HuH-7 (cell line): ENCODE measurements around the gene RITA1.

Experiments used
- DNase-seq: peaks from one replicate; pipeline ENCODE4 v3.0.0; 2011; ENCODE audit warnings: low spot score

The RITA1 gene

DNA sequence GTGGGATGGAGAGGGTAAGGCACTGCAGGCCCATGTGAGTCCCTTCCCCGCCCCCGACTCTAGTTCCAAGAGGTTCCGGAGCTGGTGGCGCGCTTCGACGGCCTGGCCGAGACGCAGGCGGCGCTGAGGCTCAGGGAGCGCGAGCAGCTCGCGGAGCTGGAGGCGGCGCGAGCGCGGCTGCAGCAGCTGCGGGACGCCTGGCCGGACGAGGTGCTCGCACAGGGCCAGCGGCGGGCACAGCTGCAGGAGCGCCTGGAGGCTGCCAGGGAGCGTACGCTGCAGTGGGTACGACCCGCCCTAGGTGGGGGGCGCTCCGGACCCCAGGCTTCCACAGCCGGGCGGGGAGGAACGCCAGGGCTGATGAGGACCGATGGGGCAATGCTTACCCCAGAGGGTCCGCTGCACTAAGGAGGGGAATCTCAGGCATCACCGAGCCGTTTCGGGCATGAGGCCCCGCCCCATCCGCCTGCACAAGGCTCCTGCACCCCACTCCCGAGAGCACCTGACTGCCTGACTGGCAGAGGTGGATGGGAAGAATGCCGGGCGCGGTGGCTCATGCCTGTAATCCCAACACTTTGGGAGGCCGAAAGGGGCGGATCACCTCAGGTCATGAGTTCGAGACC, 31.1 kb upstream of the RITA1 start:
- no peak for DNase-seq

- DNase-seq, result no peak
Measured at GRCh38 chr12:113155060-113155459, 30.5 kb upstream of the RITA1 start.

DNA sequence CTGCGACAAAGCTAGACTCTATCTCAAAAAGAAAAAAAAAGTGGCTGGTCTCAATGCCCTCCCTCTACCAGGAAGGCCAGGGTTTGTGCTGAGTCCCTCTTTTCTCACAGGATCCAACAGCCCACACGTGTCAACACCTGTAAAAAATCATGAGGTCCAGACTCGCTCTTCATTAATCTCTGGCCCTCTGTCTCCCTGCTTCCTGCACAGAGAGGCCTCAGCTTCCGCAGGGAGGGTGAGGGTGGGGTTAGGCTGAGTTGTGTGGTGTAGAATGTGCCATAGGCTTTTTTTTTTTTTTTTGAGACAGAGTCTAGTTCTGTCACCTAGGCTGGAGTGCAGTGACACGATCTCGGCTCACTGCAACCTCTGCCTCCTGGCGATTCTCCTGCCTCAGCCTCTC, 29.9 kb upstream of the RITA1 start:
- DNase-seq, result no peak

DNA sequence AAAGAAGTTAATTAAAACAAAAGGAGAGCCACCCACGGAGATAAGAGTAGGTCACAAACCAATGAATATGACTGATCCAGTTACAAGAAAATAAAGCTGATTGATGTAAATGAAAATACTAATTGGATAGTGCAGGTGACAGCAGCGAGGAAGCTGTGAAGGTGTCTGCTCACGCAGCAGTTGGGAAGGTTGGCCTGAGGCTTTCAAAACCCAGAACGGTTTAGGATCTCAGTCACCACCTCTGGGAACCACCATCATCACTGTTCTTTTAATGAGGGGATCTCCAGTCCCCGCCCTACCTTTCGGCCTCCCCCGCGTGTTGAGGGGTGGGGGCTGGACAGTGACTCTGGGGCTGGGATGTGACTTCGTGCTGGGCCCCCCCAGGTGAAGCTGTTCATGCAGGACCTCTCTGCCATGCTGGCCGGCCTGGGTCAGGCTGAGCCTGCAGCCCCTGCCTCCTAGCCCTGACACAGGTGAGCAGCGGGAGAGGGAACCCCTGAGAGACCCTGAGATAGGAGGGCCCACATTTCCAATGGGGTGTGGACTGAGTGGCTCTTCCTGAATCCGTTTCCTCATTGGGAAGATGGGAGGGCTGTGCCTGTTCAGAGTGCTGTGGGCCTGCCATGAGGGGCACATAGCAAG, 28.2 kb upstream of the RITA1 start:
- DNase-seq, result no peak

GRCh38 chr12:113158439-113159203, 26.9 kb upstream of the RITA1 start:
- no peak for DNase-seq

DNA sequence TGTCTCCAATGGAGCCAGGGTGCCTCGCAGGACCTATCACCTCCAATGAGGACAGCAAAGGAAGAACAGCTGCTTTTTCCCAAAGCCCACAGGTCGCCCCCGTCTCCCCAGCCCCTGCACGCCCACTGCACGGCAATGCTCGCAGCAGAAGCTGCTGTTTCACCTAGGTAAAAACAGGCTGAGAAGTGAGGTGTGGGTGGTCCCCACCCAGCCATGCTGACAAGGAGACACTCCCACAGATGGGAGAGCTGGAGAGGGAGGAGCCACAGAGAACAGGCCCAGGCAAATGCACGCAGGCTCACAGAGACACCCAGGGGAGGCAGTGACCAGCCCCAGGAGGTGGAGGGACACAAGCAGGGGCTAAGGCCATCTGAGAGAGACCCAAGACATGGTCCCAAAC, 25.6 kb upstream of the RITA1 start:
- DNase-seq, result no peak

- DNase-seq, result no peak
Measured at GRCh38 chr12:113161415-113162016, 24.0 kb upstream of the RITA1 start.

GRCh38 chr12:113162102-113163029, 23.2 kb upstream of the RITA1 start:
- DNase-seq, result no peak

DNA sequence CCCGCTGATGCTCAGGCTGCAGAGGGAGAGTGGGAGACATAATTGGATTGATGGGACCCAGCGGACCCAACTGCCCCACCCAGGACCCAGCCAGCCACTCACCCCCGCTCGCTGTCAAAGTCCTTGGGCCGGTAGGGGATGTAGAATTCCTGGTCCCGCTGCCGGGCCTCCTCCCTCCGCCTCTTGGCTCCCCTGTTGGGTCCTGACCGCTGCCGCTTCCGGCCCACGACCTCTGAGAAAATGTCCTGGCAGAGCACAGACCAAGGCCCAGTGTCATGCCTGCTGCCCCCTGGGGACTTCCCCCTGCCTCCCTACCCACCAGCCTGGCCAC, 22.5 kb upstream of the RITA1 start:
- DNase-seq, result no peak

DNA sequence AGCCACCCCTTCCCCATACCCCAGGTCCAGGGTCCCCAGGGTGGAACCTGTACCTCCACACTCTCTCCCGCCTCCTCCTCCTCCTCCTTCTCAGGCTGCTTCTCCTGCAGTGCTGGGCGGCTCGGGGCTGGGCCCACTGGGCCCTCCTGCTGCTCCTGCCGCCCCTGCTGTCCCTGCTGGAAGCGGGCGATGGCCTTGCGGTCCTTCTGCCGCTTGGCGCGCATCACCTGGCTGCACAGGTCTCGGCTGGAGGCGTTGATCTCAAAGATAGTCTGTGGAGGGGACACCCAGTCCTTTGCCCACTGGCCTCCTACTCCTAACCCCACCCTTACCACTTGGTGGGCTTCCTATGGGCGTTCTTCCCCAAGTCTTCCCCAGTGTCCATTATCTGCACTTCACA, 21.5 kb upstream of the RITA1 start:
- DNase-seq, result no peak

- no peak for DNase-seq
Measured at GRCh38 chr12:113165521-113166450, 19.7 kb upstream of the RITA1 start.

DNA sequence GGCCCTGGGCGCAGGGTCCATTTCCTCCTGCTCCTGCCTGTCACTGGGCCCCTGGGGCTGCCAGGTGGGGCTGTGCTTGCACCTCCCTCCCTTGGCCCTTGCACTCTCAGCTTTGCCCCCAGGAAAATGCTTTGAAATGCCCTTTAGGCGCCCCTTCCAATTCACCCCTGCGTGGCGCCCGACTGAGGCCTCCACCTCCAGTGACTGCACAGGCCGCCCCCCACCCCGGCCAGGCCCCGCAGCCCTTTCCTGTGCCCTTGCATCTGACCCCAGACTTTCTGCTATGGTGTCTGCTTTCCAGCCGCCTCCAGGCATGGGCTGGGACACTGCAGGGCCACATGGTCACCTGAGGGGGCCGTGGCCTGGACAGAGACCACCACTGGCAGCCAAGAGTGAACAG, 17.7 kb upstream of the RITA1 start:
- no peak for DNase-seq

DNA sequence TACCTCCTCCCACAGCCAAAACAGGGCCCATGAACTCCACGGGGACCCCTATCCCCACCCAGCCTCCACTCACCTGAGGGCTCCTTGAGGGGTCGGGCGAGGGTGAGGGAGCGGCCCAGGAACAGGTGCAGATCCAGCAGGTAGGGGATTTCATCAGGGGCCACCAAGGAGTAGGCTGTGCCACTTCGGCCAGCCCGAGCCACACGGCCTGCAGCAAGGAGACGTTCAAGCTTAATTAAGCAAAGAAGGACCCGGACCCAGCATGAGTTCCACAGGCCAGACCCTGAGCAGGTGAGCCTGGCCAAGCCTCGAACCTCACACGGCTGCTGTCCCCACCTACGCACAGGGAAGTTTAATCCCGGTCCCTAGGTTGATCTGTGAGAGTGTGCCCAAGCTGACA, 15.8 kb upstream of the RITA1 start:
- no peak for DNase-seq

GRCh38 chr12:113170457-113170856, 15.1 kb upstream of the RITA1 start:
- DNase-seq, result no peak

GRCh38 chr12:113170926-113171325, 14.6 kb upstream of the RITA1 start:
- no peak for DNase-seq

DNA sequence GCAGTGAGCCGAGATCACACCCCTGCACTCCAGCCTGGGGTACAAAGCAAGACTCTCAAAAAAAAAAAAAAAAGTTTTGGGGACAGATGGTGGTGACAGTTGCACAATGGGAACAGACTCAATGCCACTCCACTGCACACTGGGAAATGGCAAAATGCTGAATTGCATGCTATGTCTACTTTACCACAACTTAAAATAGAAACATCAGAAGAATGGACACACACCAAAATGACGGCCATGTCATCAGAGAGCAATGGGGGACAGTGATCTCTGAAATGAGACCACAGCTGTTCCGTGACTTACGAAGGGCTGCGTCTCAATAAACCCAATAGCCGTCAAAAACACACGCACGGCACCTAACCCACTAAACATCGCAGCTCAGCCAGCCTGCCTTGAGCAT, 14.0 kb upstream of the RITA1 start:
- no peak for DNase-seq

- no peak for DNase-seq
Measured at GRCh38 chr12:113172185-113172584, 13.3 kb upstream of the RITA1 start.

- DNase-seq, result no peak
Measured at GRCh38 chr12:113173081-113173698, 12.3 kb upstream of the RITA1 start.

- DNase-seq, result peak; percentile 88
Measured at GRCh38 chr12:113174461-113175384, 10.8 kb upstream of the RITA1 start.
